Caco-2 (cell line): ENCODE results near the gene TMEM218. TPM values are rescaled to one million over a fixed set of nuclear protein-coding genes. Genes with fewer than 3 reads are reported as not detected.

Experiments
- BruUV-seq: library from RNA; stranded (reverse); fragments of 400-500 nt; replicated peaks from 2 replicates; lab custom pipeline; 2021; lab: Mats Ljungman, UMichigan
- CTCF ChIA-PET: fragments of 300-600 bp; sonication (Branson Sonifier 250); formaldehyde crosslinking; loops from one replicate; lab custom pipeline; 2022; ENCODE audit warnings: antibody characterized with exemption; lab: Charles Lee
- POLR2A ChIA-PET: fragments of 300-600 bp; sonication (Branson Sonifier 250); formaldehyde crosslinking; loops from one replicate; lab custom pipeline; 2022; ENCODE audit warnings: antibody characterized with exemption; lab: Charles Lee
- DNase-seq, 2 experiments: peaks; one replicate each; pipeline versions ENCODE4 v3.0.0 to v3.0.0-alpha.2; 2020 to 2022
- H3K27me3 ChIP-seq: replicated peaks from 2 replicates; pipeline ENCODE4 v1.6.0; 2011; ENCODE audit warnings: low read length; ENCODE audit not compliant: control insufficient read depth, insufficient read depth
- H3K36me3 ChIP-seq: 2 replicates; pipeline ENCODE4 v1.5.1; 2011; ENCODE audit warnings: low read length; ENCODE audit not compliant: control insufficient read depth, insufficient read depth
- H3K4me1 ChIP-seq: fragments of 250-450 bp; sonication (Bioruptor Pico); 2 replicates; pipeline ENCODE4 v1.5.1; 2020; ENCODE audit warnings: mild to moderate bottlenecking
- H3K4me3 ChIP-seq: 2 replicates; pipeline ENCODE4 v1.5.1; 2011; ENCODE audit warnings: low read depth, mild to moderate bottlenecking, control low read depth, low read length
- H3K9me3 ChIP-seq: fragments of 250-450 bp; sonication (Bioruptor Pico); 2 replicates; pipeline ENCODE4 v1.5.1; 2020; ENCODE audit warnings: mild to moderate bottlenecking, moderate library complexity
- H3K27ac Mint-ChIP-seq: one replicate; pipeline ENCODE4 v1.8.0; 2022; ENCODE audit warnings: mixed read lengths; ENCODE audit not compliant: unreplicated experiment
- H3K27me3 Mint-ChIP-seq: one replicate; pipeline ENCODE4 v1.8.0; 2022; ENCODE audit warnings: mixed read lengths; ENCODE audit not compliant: insufficient read depth, unreplicated experiment
- H3K36me3 Mint-ChIP-seq: one replicate; pipeline ENCODE4 v1.8.0; 2022; ENCODE audit warnings: mild to moderate bottlenecking, mixed read lengths; ENCODE audit not compliant: insufficient read depth, unreplicated experiment
- H3K4me1 Mint-ChIP-seq: one replicate; pipeline ENCODE4 v1.8.0; 2022; ENCODE audit warnings: low read depth, mixed read lengths; ENCODE audit not compliant: unreplicated experiment
- H3K4me3 Mint-ChIP-seq: one replicate; pipeline ENCODE4 v1.8.0; 2022; ENCODE audit warnings: mild to moderate bottlenecking, moderate library complexity, mixed read lengths; ENCODE audit not compliant: unreplicated experiment
- H3K9me3 Mint-ChIP-seq: one replicate; pipeline ENCODE4 v1.8.0; 2022; ENCODE audit warnings: mixed read lengths; ENCODE audit not compliant: unreplicated experiment
- CTCF ChIP-seq, 2 experiments: fragments of 200-600 bp in 1 of 2; IDR thresholded peaks; 1 replicate in 1 of 2; 2 replicates in 1 of 2; pipeline versions ENCODE4 v1.5.1 to v1.8.0; 2011 to 2022; ENCODE audit warnings: antibody characterized with exemption in 1 of 2, control low read depth in 1 of 2, inconsistent platforms in 1 of 2, low read depth in 1 of 2, low read length in 1 of 2, mild to moderate bottlenecking in 1 of 2, moderate library complexity in 1 of 2; ENCODE audit not compliant: insufficient read depth in 1 of 2, severe bottlenecking in 1 of 2, unreplicated experiment in 1 of 2
- intact Hi-C: fragments of 100-400 bp; cut with micrococcal nuclease; formaldehyde crosslinking; loops from one replicate; pipeline ENCODE4 v1.10.0; 2022; ENCODE audit not compliant: unreplicated experiment
- total RNA-seq: library from RNA; stranded (reverse); gene quantifications from 2 replicates; pipeline ENCODE4 v1.2.3, GENCODE V29; 2022

TMEM218 gene
- total RNA-seq, 1 experiment from 2014 or later = 20.3 TPM

GRCh38 chr11:125083312-125084056, 27.9 kb downstream of the TMEM218 start:
- Histone ChIP-seq H3K36me3 (no peaks in the 10 kb centered on the region; the same call in 1 of the 2 replicates), H3K9me3 (no peaks in the 10 kb centered on the region), H3K27me3 (no peaks in the 10 kb centered on the region), H3K4me3 (no peak overlapping the region), H3K4me1 (peaks cover 4% of the 10 kb centered on the region; the same call in 1 of the 2 replicates)
- no TSS peak for BruUV-seq
- Mint-ChIP-seq H3K36me3 (no peaks in the 10 kb centered on the region), H3K4me3 (no peak overlapping the region), H3K27me3 (no peaks in the 10 kb centered on the region), H3K9me3 (no peaks in the 10 kb centered on the region), H3K4me1 (no peaks in the 10 kb centered on the region), H3K27ac (peak overlapping the region; percentile 21)
- TF ChIP-seq CTCF (IDR thresholded peaks at IDR 0.05; ENCODE audit: insufficient read depth in 1 of 2, low read depth in 1 of 2, low read length in 1 of 2, severe bottlenecking in 1 of 2, unreplicated experiment in 1 of 2) = no peak
- no peak for DNase-seq
- intact Hi-C loops = no loop called here
- POLR2A ChIA-PET = no interaction called here
- CTCF ChIA-PET = interaction anchor here (0.7 to 1.9 kb wide), 2 partner anchors 8 to 12 kb away, joined by 3 to 8 read pairs; no protein-coding TSS in a partner anchor

- ChIA-PET CTCF (interaction anchor here (0.6 to 1.9 kb wide), 3 partner anchors 8 to 327 kb away, joined by 3 to 8 read pairs (median 3); no protein-coding TSS in a partner anchor), POLR2A (no interaction called here)
- TF ChIP-seq CTCF (IDR thresholded peaks at IDR 0.05; ENCODE audit: insufficient read depth in 1 of 2, low read depth in 1 of 2, low read length in 1 of 2, severe bottlenecking in 1 of 2, unreplicated experiment in 1 of 2) = no peak
- intact Hi-C loops = no loop called here
- Mint-ChIP-seq H3K4me3 (no peak overlapping the region), H3K9me3 (no peaks in the 10 kb centered on the region), H3K4me1 (no peaks in the 10 kb centered on the region), H3K27ac (peak overlapping the region; percentile 21), H3K36me3 (no peaks in the 10 kb centered on the region), H3K27me3 (no peaks in the 10 kb centered on the region)
- no peaks in the 10 kb centered on the region; the same call in 1 of the 2 replicates for H3K36me3 ChIP-seq
- DNase-seq = peak in 1 of 2 experiments; percentile 50
- BruUV-seq = no TSS peak
- H3K27me3 ChIP-seq = no peaks in the 10 kb centered on the region
- H3K4me3 ChIP-seq = no peak overlapping the region
- peaks cover 4% of the 10 kb centered on the region; the same call in 1 of the 2 replicates for H3K4me1 ChIP-seq
- no peaks in the 10 kb centered on the region for H3K9me3 ChIP-seq
These were observed 28.7 kb downstream of the TMEM218 start for GRCh38 chr11:125082611-125083311.

- no peak for TF ChIP-seq CTCF (IDR thresholded peaks at IDR 0.05; ENCODE audit: insufficient read depth in 1 of 2, low read depth in 1 of 2, low read length in 1 of 2, severe bottlenecking in 1 of 2, unreplicated experiment in 1 of 2)
- Histone ChIP-seq H3K36me3 (no peaks in the 10 kb centered on the region; the same call in 1 of the 2 replicates), H3K4me3 (no peak overlapping the region), H3K4me1 (peaks cover 4% of the 10 kb centered on the region; the same call in 1 of the 2 replicates), H3K27me3 (no peaks in the 10 kb centered on the region), H3K9me3 (no peaks in the 10 kb centered on the region)
- CTCF ChIA-PET = interaction anchor here (0.6 to 1.9 kb wide), 2 partner anchors 9 to 328 kb away, joined by 3 to 8 read pairs; no protein-coding TSS in a partner anchor
- POLR2A ChIA-PET = no interaction called here
- Mint-ChIP-seq H3K36me3 (no peaks in the 10 kb centered on the region), H3K4me3 (no peak overlapping the region), H3K27ac (no peak overlapping the region), H3K4me1 (no peaks in the 10 kb centered on the region), H3K27me3 (no peaks in the 10 kb centered on the region), H3K9me3 (no peaks in the 10 kb centered on the region)
- intact Hi-C loops = no loop called here
- DNase-seq = no peak
- no TSS peak for BruUV-seq
These were observed 29.4 kb downstream of the TMEM218 start for GRCh38 chr11:125082040-125082439.
